ENCODE results near the gene RYR2. TPM values are rescaled to one million over a fixed set of nuclear protein-coding genes. Genes with fewer than 3 reads are reported as not detected.

The RYR2 gene
- total RNA-seq, 1 donor from 2014 or later: 0.28 TPM

GRCh38 chr1:237033061-237033460 lies 8.9 kb upstream of the RYR2 start:
- no peak for ATAC-seq

DNA sequence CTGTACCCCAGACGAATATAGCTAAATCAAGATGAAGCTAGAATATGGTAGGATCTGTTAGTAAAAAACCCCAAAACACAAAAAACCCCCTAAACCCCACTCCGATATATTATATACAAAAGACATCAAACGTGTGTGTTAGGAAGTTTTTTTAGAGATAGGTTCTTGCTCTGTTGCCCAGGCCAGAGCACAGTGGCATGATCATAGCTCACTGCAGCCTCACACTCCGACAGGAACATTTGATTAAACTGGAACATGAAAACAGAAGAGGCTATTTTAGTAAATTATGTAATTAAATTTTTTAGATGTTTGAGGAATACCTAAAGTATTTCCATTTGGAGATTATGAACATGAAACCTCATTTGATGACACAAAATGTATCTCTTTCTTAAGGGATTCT lies 8.2 kb upstream of the RYR2 start:
- no peak for ATAC-seq

DNA sequence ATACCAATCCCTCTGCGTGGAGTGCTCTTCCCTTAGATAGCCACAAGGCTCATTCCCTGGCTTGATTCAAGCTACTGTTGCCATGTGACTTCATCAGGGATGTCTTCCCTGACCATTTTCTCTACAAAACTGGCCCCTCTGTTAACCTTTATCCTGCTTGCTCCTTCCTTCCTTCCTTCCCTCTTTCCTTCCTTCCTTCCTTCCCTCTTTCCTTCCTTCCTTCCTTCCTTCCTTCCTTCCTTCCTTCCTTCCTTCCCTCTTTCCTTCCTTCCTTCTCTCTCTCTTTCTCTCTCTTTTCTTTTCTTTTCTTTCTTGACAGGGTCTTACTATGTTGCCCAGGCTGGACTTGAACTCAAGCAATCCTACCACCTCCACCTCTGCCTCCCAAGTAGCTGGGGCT lies 6.2 kb upstream of the RYR2 start:
- no peak for ATAC-seq

DNA sequence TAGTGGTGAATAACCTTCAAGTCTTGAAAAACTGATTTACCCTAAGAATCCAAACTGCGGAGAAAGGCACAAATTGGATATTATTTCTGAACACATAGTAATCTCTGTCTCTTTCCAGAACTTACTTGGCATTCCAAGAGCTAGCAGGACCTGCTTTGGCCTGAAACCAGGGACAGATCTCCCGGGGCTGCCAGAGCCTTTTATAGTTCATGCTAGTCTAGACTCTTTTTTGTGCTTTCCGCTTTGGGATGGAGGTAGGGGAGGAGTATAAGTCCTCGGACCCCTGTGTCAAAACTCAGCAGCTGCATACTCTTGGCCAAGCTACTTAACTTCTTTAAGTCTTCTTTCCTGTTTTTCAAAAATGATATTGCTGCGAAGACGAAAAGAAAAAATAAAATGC lies 3.8 kb upstream of the RYR2 start:
- ATAC-seq: no peak

GRCh38 chr1:237040823-237041222 lies 1.2 kb upstream of the RYR2 start:
- no peak for ATAC-seq

DNA sequence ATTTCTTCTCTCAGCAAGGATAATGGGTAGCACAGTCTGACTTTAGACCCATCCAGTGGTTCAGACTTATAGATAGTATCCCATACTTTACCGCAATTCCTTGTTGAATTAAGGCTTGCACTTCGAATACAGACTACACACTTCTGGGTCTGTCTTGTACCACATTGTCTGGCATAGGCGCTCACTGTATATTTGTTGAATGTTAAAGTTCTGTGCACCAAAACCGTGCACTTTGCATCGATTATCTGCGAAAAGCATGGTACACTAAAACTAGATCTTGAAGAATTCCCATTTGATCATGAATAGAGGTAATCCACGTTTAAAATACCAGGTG lies 556 bp upstream of the RYR2 start:
- no peak for ATAC-seq

DNA sequence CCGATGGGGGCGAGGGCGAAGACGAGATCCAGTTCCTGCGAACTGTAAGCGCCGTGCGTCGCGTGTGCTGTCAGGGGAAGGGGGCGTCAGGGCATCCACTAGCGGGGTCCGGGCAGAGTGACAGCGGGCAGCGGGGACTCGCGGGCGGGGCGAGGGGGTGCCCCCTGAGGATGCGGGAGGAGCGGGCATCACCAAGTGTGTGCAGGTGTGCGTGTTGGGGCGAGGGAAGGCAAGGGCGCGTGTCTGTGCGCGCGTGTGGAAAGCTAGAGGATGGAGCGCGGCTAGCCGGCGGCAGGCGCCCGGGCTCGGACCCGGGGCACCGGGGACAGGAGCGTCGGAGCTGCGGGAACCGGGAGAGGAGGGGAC lies 525 bp downstream of the RYR2 start:
- ATAC-seq: no peak

- ATAC-seq: no peak
Measured at GRCh38 chr1:237042892-237043576, 1.1 kb downstream of the RYR2 start.

DNA sequence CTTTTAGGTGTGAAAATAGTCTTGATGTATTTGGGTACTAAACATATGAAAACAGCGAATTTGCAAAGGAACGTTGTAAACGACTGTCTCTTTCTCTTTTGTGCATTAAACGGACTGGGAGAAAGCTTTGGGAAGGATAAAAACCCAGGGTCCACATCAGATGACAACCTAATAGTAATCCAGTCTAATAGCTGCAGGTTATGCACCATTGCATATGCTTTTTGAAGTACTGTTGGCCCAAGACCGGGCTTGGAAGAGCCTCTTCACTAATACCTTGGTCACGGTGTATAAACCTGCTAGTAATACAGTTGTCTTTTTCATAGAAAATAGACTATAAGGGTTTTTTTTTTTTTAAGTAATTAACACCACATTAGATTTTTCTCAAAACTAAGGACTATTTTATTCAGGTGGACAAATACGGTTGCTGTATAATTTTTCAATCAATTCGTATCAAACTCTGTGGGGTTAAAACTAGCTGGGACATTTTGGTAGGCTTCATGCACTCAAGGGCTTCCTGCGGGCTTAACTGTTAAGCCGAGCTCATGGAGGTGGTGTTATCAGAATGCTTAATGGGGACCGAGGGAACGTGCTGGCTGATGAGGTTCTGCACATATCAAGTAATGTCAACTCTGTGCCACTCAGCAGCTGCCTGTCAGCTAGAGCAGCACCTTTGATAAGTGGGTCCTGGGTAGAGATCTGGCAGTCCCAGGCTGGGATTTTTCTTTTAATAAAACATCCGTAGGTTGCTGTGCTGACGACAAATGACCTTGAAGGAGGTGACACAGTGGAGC lies 2.1 kb downstream of the RYR2 start:
- no peak for ATAC-seq

DNA sequence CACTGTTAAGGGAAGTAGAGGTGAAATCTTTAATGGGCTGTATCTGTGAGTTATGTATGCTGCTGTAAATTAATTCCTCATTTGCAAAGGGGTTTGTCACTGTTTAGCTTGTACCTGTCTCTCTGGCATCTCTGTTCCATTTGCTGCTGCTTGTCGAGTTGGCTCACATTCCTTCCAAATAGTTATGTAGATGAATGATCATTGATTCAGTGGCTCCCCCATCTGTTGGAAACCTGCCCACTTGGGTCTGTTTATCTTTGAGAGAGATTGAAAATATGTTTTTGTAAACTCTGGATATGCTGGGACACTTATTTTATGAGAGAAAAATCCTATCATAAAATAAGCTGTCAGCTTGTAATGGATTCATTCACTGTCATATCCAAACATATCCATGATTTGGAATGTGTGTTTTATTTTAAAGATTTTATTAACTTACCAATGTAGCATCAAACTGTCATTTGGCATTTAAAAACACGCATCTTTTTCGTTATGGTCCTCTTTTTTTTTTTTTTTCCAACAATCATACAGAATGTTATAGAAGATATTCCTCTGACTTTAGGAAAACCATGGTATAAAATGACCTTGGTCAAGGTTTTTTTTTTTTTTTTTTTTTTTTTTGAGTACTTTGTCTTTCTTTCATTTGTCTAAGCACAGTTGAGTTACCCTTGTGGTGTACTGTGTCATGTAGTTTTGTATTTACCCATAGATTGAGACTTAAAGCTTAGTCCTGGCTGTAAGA lies 3.5 kb downstream of the RYR2 start:
- ATAC-seq: no peak

- ATAC-seq: no peak
Measured at GRCh38 chr1:237048803-237049202, 6.8 kb downstream of the RYR2 start.

GRCh38 chr1:237050185-237050584 lies 8.2 kb downstream of the RYR2 start:
- ATAC-seq: no peak

DNA sequence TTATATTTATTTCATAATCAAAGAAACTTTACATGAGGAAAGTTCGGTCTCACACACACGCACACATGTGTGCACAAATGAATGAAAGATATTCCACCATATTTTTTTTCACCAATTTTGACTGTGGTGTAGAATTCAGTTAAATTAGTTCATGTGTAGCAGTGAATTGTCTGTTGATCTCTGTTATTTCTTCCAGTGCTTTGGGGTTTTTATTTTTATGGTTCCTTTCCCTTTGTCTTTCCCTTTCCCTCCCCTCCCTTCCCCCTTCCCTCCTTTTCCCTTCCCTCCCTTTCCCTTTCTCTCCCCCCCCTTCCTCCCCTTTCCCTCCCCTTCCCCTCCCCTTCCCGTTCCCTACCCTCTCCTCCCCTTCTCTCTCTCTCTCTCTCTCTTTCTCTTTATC lies 8.9 kb downstream of the RYR2 start:
- ATAC-seq: no peak

DNA sequence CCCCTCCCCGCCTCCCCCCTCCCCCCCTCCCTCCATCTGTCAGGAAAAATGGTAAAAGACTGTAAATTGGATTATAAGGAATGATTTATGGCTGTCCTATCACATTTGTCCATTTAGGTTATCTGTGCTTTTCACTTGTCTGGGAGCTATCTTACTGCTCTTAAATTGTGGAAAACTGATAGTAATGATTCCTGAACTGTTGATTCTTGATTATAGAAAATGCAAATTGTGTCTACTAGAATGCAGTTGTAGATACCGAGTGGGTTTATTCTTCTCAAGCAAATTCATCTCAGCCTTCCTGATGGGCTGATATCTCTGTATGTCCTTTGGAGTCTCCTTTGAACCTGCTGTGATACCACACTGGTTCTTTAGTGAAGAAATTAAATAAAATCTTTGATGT lies 12.3 kb downstream of the RYR2 start:
- no peak for ATAC-seq

DNA sequence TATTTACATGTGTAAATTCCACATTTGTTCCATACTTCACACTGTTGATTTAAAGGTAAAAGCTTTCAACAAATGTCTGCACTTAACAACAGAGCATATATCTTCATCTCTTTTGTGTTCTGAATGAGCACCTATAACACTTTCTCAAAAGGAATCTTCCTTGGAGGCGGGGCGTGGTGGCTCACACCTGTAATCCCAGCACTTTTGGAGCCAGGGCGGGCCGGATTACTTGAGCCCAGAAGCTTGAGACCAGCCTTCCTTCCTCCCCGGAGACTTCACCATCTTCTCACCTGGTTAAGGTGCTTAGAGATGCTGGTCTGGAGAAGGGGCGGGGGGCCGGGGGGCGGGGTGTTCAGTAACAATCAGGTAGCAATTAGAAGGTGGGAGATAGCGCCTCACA lies 16.5 kb downstream of the RYR2 start:
- no peak for ATAC-seq

DNA sequence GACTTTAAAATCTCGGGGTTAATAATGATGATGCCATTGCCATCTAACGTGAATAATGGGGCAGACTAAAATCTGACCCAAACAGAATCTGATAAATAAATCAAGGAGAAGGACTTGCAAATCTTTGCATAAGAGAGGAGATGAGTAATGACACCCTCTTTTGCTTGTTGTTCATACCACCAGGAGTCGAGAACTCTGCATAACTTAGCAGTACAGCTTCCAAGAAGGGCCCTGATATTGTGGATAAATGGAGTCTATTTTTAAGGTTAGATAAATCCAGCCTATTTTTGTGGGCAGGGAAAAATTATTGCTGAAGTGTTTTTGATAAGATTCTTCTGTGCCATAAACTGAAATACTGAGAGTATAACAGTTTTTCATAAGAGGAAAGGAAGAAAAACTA lies 17.3 kb downstream of the RYR2 start:
- ATAC-seq: no peak

DNA sequence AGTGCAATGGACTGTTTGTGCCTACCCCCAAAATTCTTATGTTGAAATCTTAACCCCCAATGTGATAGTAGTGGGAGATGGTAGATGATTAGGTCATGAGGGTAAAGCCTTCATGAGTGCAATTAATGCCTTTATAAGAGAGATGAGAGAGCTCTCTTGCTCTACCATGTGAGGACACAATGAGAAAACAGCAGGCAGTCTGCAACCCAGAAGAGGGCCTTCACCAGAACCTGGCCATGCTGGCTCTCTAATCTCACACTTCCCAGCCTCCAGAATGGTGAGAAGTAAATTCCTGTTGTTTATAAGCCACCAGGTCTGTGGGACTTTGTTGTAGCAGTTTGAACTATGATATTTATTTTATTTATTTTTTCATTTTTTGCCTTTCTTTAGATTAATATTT lies 21.0 kb downstream of the RYR2 start:
- no peak for ATAC-seq

DNA sequence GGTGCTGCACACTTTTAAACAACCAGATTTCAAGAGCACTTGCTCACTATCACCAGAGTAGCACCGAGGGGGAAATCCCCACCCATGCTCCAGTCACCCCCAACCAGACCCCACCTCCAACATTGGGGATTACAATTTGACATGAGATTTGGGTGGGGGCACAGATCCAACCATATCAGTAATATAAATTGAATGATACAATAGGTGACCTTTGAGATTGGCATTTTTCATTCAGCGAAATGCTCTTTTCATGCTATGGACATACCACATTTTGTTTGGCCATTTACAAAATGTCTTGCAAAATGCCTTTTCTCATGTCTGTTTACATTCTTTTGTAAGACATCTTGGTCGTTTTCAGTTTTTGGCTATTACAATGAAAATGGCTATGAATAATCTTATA lies 23.9 kb downstream of the RYR2 start:
- no peak for ATAC-seq

DNA sequence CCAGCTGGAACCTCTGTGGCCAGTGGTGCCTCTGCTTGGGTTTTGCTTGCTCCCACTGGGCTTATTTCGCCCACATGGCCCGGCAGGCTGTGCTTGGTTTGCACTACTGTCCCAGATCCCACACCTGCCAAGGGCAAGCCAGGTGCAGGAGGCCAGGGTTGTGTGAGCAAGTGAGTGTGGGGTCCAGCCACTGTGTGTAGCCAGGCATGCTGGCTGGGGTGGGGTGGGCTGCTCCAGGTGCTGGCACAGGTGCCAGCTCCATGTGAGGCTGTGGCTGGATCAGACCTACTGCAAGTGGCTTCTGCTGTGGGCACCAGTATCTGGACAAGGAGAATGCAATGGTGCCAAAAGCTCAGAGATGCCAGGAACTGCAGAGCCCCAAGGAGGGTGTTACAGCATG lies 28.5 kb downstream of the RYR2 start:
- no peak for ATAC-seq

- no peak for ATAC-seq
Measured at GRCh38 chr1:237071641-237072420, 29.8 kb downstream of the RYR2 start.

DNA sequence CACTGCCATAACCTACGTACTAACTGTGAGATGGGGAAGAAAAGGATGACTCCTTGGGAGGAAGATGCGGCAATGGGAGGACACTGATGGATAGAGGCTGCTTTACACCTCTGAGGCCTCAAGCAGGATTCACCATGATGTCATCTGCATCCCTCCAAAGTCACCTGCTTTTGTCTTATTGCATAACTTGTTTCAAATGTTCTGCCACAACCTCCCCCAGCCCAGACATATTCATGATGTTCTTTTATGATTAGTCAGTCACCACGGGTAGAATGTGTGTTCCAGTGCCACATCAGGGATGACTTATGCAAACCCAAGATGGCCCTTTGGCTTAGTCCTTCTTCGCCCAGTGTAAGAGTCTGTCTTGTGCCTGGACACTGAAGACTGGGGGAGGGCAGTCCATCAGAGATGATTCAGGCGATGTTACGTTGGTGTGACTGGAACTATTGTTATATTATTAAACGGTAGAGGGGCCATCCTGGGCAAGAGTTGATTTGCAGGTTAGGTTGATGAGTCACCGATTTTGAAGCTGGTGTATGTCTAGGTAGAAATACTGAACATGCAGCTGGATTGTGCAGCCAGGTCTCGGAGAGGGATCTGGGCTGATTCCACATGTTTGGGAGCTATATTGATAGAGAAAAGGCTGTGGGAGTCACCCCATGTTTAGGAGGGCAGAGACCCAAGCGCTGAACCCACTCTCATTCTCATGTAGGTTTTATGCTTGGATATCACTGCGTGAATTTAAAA lies 32.6 kb downstream of the RYR2 start:
- no peak for ATAC-seq

DNA sequence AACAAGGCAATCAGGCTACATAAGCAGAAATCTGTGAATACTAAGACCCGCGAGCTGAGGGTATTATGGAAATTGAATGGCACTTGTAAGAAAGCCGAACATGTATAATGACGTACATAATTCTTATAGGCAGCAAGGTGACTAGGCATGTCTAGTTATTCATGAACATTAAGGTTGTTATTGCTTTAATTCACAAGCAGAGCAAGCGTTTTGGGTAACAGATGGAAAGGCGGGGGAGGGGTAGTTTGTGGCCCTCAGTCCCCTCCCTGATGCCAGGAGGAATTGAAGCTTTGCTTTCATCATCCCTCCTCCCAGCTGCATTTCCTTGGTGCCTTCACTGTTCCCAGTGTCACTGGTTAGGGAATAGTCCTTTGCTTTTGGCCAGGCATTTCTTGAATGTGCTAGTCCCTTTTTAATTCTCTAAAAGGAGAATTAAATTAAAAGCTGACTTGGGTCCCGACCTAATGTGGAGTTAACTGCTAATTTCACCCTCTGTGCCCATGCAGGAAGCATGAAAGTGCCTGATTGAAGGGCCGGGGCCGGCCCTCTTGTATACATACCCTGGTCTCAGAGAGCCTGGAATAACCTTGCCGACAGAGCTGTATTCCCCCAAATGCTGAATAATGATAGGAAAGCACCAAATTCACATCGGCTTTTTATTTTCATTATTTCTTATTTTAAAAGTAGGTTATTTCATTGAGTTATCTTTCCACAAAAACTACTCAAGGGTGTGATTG lies 42.5 kb downstream of the RYR2 start:
- no peak for ATAC-seq

Measured in esophagus mucosa (tissue), 1 donor.